GM21717 (cell line): ENCODE measurements around the gene THRAP3.

Experiments used
- ATAC-seq: cut with Tn5 transposase; IDR thresholded peaks from one replicate; pipeline ENCODE4 v1.9.1; 2021; ENCODE audit warnings: mild to moderate bottlenecking, moderate library complexity; ENCODE audit not compliant: unreplicated experiment

Gene THRAP3

GRCh38 chr1:36351227-36351977 lies 127.2 kb downstream of the THRAP3 start:
- no peak for ATAC-seq

- no peak for ATAC-seq
Measured at GRCh38 chr1:36352125-36352909, 128.1 kb downstream of the THRAP3 start.

GRCh38 chr1:36352910-36353878 lies 129.0 kb downstream of the THRAP3 start:
- no peak for ATAC-seq

- ATAC-seq: no peak
Measured at GRCh38 chr1:36354486-36354885, 130.2 kb downstream of the THRAP3 start.
